HepG2 (cell line): ENCODE results near the gene PPP6R2. TPM values are rescaled to one million over a fixed set of nuclear protein-coding genes. Genes with fewer than 3 reads are reported as not detected.

Experiments
- ATAC-seq: fragments of 200-7000 bp; cut with Tn5 transposase; 3 replicates; pipeline ENCODE4 v1.9.1; 2020; ENCODE audit warnings: mild to moderate bottlenecking, moderate library complexity
- BruUV-seq: library from RNA; stranded (reverse); fragments of 400-500 nt; replicated peaks from 2 replicates; lab custom pipeline; 2021; lab: Mats Ljungman, UMichigan
- CTCF ChIA-PET: fragments of 300-600 bp; formaldehyde crosslinking; extraction: SDS; loops from one replicate; lab custom pipeline; 2021; ENCODE audit warnings: low total read pairs, inconsistent platforms, low intra/inter-chr PET ratio; lab: Yijun Ruan, JAX
- POLR2A ChIA-PET: fragments of 350-600 bp; sonication (Branson Sonifier 250); formaldehyde crosslinking; loops from one replicate; lab custom pipeline; 2020; ENCODE audit warnings: antibody characterized with exemption, inconsistent platforms; lab: Yijun Ruan, JAX
- DNase-seq: peaks from one replicate; pipeline ENCODE4 v3.0.0-alpha.2; 2015; ENCODE audit warnings: low spot score
- FAIRE-seq: peaks from 3 replicates; lab custom pipeline; 2011; peaks lifted over from hg19 to GRCh38; lab: Jason Lieb, UNC
- H2AFZ ChIP-seq: one replicate; pipeline ENCODE4 v1.6.1; 2011; ENCODE audit warnings: low read length, inconsistent platforms
- H3K27ac ChIP-seq: fragments of 300-600 bp; 3 replicates; pipeline ENCODE4 v1.8.0; 2011; ENCODE audit warnings: mixed run types, mild to moderate bottlenecking, mixed read lengths, low read length, inconsistent platforms; ENCODE audit not compliant: insufficient read depth; ENCODE audit errors: extremely low read length
- H3K27me3 ChIP-seq, 2 experiments: fragments of 200-600 bp in 1 of 2; 2 replicates in 1 of 2; 3 replicates in 1 of 2; pipeline versions ENCODE4 v1.6.0 to v1.8.0; 2011; ENCODE audit warnings: low read length in 2 of 2, mild to moderate bottlenecking in 2 of 2, moderate library complexity in 2 of 2, inconsistent platforms in 1 of 2; ENCODE audit not compliant: insufficient read depth in 2 of 2, control insufficient read depth in 1 of 2
- H3K36me3 ChIP-seq, 2 experiments: fragments of 200-600 bp in 1 of 2; replicated peaks in 1 of 2; 2 replicates in 1 of 2; 3 replicates in 1 of 2; pipeline versions ENCODE4 v1.5.1 to v1.8.0; 2011; ENCODE audit warnings: low read length in 2 of 2, inconsistent platforms in 1 of 2; ENCODE audit not compliant: insufficient read depth in 2 of 2, control insufficient read depth in 1 of 2
- H3K4me1 ChIP-seq: 2 replicates; pipeline ENCODE4 v1.5.1; 2012; ENCODE audit warnings: low read length, inconsistent platforms; ENCODE audit not compliant: insufficient read depth
- H3K4me2 ChIP-seq: 2 replicates; pipeline ENCODE4 v1.6.0; 2011; ENCODE audit warnings: low read depth, low read length, inconsistent platforms
- H3K4me3 ChIP-seq, 3 experiments: fragments of 200-600 bp in 1 of 3; sonication (generic), shearing (Covaris generic) in 1 of 3; replicated peaks in 1 of 3; 2 replicates each; pipeline ENCODE4 v1.5.1; 2011 to 2016; ENCODE audit warnings: low read length in 3 of 3, inconsistent platforms in 2 of 3, low read depth in 2 of 3, mild to moderate bottlenecking in 2 of 3, control low read depth in 1 of 3, mixed read lengths in 1 of 3; ENCODE audit not compliant: insufficient read depth in 1 of 3
- H3K79me2 ChIP-seq: one replicate; pipeline ENCODE4 v1.6.1; 2011; ENCODE audit warnings: low read length, inconsistent platforms; ENCODE audit not compliant: insufficient read depth
- H3K9ac ChIP-seq: 2 replicates; pipeline ENCODE4 v1.6.0; 2011; ENCODE audit warnings: mild to moderate bottlenecking, low read depth, low read length, inconsistent platforms; ENCODE audit not compliant: insufficient read depth
- H3K9me3 ChIP-seq: 2 replicates; pipeline ENCODE4 v1.5.1; 2012; ENCODE audit warnings: mild to moderate bottlenecking, low read length
- H4K20me1 ChIP-seq: 2 replicates; pipeline ENCODE4 v1.6.0; 2011; ENCODE audit warnings: inconsistent platforms, mild to moderate bottlenecking, low read length, moderate library complexity; ENCODE audit not compliant: insufficient read depth
- ARNT2 ChIP-seq: sonication (generic); formaldehyde crosslinking; IDR thresholded peaks from 2 replicates; pipeline ENCODE4 v1.8.0; 2022; ENCODE audit warnings: mild to moderate bottlenecking, low read depth, missing genetic modification reagents, moderate library complexity
- KLF11 ChIP-seq: IDR thresholded peaks from 2 replicates; pipeline ENCODE4 v1.6.1; 2016; ENCODE audit warnings: missing compliant biosample characterization
- MLXIP ChIP-seq: sonication (generic); formaldehyde crosslinking; IDR thresholded peaks from 2 replicates; pipeline ENCODE4 v1.9.0; 2021; ENCODE audit warnings: missing genetic modification reagents, borderline replicate concordance
- MYC ChIP-seq: sonication (generic); formaldehyde crosslinking; IDR thresholded peaks from 2 replicates; pipeline ENCODE4 v1.9.0; 2021; ENCODE audit warnings: missing genetic modification reagents, borderline replicate concordance
- NFIC ChIP-seq: IDR thresholded peaks from 2 replicates; pipeline ENCODE4 v1.6.1; 2012; ENCODE audit warnings: mild to moderate bottlenecking, low read length, inconsistent platforms
- RFXAP ChIP-seq: sonication (generic); formaldehyde crosslinking; IDR thresholded peaks from 2 replicates; pipeline ENCODE4 v1.4.0; 2020; ENCODE audit warnings: missing genetic modification reagents, borderline replicate concordance
- SNAPC2 ChIP-seq: sonication (generic); formaldehyde crosslinking; IDR thresholded peaks from 2 replicates; pipeline ENCODE4 v1.8.1; 2022; ENCODE audit warnings: mild to moderate bottlenecking, missing genetic modification reagents
- ZBTB33 ChIP-seq: sonication (generic); formaldehyde crosslinking; IDR thresholded peaks from 2 replicates; pipeline ENCODE4 v1.4.0; 2020; ENCODE audit warnings: missing genetic modification reagents
- ZNF280B ChIP-seq: sonication (generic); formaldehyde crosslinking; IDR thresholded peaks from 2 replicates; pipeline ENCODE4 v1.5.0; 2020; ENCODE audit warnings: missing genetic modification reagents, mild to moderate bottlenecking, borderline replicate concordance
- ZNF335 ChIP-seq: sonication (generic); formaldehyde crosslinking; IDR thresholded peaks from 2 replicates; pipeline ENCODE4 v1.4.0; 2020; ENCODE audit warnings: missing genetic modification reagents
- ZNF691 ChIP-seq: sonication (generic); formaldehyde crosslinking; IDR thresholded peaks from 2 replicates; pipeline ENCODE4 v1.4.0; 2020; ENCODE audit warnings: missing genetic modification reagents, low read depth, mild to moderate bottlenecking, borderline replicate concordance
- ZNF747 ChIP-seq: sonication (generic); formaldehyde crosslinking; IDR thresholded peaks from 2 replicates; pipeline ENCODE4 v1.8.1; 2023; ENCODE audit warnings: missing genetic modification reagents, mild to moderate bottlenecking, borderline replicate concordance
- ZNF784 ChIP-seq: sonication (generic); formaldehyde crosslinking; IDR thresholded peaks from 2 replicates; pipeline ENCODE4 v1.5.1; 2020; ENCODE audit warnings: missing genetic modification reagents, mild to moderate bottlenecking, borderline replicate concordance
- WGBS: methylation state at CpG from one replicate; pipeline ENCODE4 v1.1.6; 2017; ENCODE audit warnings: low lambda C conversion rate; 5-methylcytosine and 5-hydroxymethylcytosine counted together
- in situ Hi-C: cut with HindIII; loops from 2 replicates; pipeline ENCODE4 v1.10.0; 2017; ENCODE audit warnings: low pct_unique_long_range_greater_than_20kb; ENCODE audit not compliant: extremely low pct_ligation_motif_present
- intact Hi-C: fragments of 100-400 bp; cut with micrococcal nuclease; formaldehyde crosslinking; loops from one replicate; pipeline ENCODE4 v1.10.0; 2022; ENCODE audit not compliant: unreplicated experiment
- polyA plus RNA-seq, 8 experiments: library from polyadenylated mRNA; depleted of rRNA in 3 of 8; stranded (reverse) in 7 of 8; unstranded in 1 of 8; fragments of >200 nt; fragmentation: Illumina TruSeq in 4 of 8; extraction: Trizol in 4 of 8; gene quantifications; 2 replicates each; pipeline versions ENCODE4 v1.2.1 to v1.2.3, GENCODE V29; 2011 to 2016; ENCODE audit warnings: low read depth in 4 of 8, missing spikeins in 1 of 8, mixed read lengths in 1 of 8; ENCODE audit not compliant: insufficient read depth in 1 of 8
- total RNA-seq, 5 experiments: library from RNA; depleted of rRNA; stranded (reverse); fragments of >200 nt; fragmentation: Illumina TruSeq; extraction: Trizol; gene quantifications; 2 replicates each; pipeline ENCODE4 v1.2.3, GENCODE V29; 2016; ENCODE audit warnings: low read depth in 1 of 5

Gene PPP6R2
- total and polyA plus RNA-seq, 2 of the 13 experiments (the other 11 are each of a cell fraction or from before 2014, with no cell fraction given): 55.0 to 102 TPM

- Histone ChIP-seq H4K20me1 (no peaks in the 10 kb centered on the region; the same call in 1 of the 2 replicates), H3K27me3 (0 out of 5 replicates have a peak, but pooled peaks cover 0 to under 1% of the 10 kb centered on the region in 2 experiments), H3K9ac (peak overlapping the region; percentile 52), H3K9me3 (no peaks in the 10 kb centered on the region), H3K4me3 (peak overlapping the region in 2 of 3 experiments; percentile 30 to 64; a peak in 4 of 6 replicates), H3K4me1 (peaks cover 57% of the 10 kb centered on the region), H3K4me2 (peak overlapping the region; percentile 87), H3K36me3 (no peaks in the 10 kb centered on the region), H3K79me2 (no peaks in the 10 kb centered on the region), H3K27ac (peak overlapping the region; percentile 30), H2AFZ (no peak overlapping the region)
- DNase-seq: peak; percentile 35
- peak; percentile 8 for FAIRE-seq
- no TSS peak for BruUV-seq
- in situ Hi-C loops: no loop called here
- CTCF ChIA-PET: interaction anchor here (0.6 to 1.0 kb wide), 2 partner anchors 13 to 235 kb away, joined by 3 to 5 read pairs; partner anchors contain the start of gene HDAC10
- intact Hi-C loops: no loop called here
- POLR2A ChIA-PET: interaction anchor here (0.6 to 2.2 kb wide), 8 partner anchors 10 to 214 kb away, joined by 3 to 12 read pairs (median 3); partner anchors contain the start of genes LMF2, NCAPH2, SBF1 and SCO2
- peak; percentile 55 for ATAC-seq
- WGBS: 5% methylated on average over 28 of the region's 29 CpGs
- TF ChIP-seq MYC (CRISPR knock-in tag): peak; percentile 67; the same call in 1 of the 2 replicates
- TF ChIP-seq KLF11 (CRISPR knock-in tag): no peak
- peak; percentile 73; the same call in 1 of the 2 replicates for TF ChIP-seq SNAPC2 (CRISPR knock-in tag)
- peak; percentile 48; the same call in 1 of the 2 replicates for TF ChIP-seq ZNF784 (CRISPR knock-in tag)
- peak; percentile 98 for TF ChIP-seq MLXIP
- TF ChIP-seq ZNF747 (CRISPR knock-in tag): no peak
- TF ChIP-seq ARNT2: peak; percentile 23; the same call in 1 of the 2 replicates
- 0 out of 2 replicates have a peak, but pooled peaks have one; percentile 25 for TF ChIP-seq ZNF691 (CRISPR knock-in tag)
- TF ChIP-seq RFXAP (CRISPR knock-in tag): no peak
- TF ChIP-seq ZBTB33 (CRISPR knock-in tag): peak; percentile 33; the same call in 1 of the 2 replicates
- TF ChIP-seq NFIC: no peak
- no peak for TF ChIP-seq ZNF280B (CRISPR knock-in tag)
- no peak for TF ChIP-seq ZNF335 (CRISPR knock-in tag)
Observed at GRCh38 chr22:50485221-50486131, 142.3 kb downstream of the PPP6R2 start.
